Cardiac fibroblast (primary cell): ENCODE data around the gene GOLGA5.

Experiments
- DNase-seq, 2 donors: peaks; one replicate each; pipeline versions ENCODE4 v3.0.0 to v3.0.0-alpha.2; 2010; ENCODE audit warnings: low read depth in 2 of 2
- H3K4me3 ChIP-seq, 2 donors: replicated peaks in 1 of 2; 1 replicate in 1 of 2; 2 replicates in 1 of 2; pipeline ENCODE4 v1.5.1; 2011; ENCODE audit warnings: low read depth in 2 of 2, low read length in 2 of 2, mild to moderate bottlenecking in 2 of 2, moderate library complexity in 1 of 2
- CTCF ChIP-seq: IDR thresholded peaks from one replicate; pipeline ENCODE4 v1.5.1; 2011; ENCODE audit warnings: low read depth, mild to moderate bottlenecking, low read length, inconsistent platforms

Gene GOLGA5

GRCh38 chr14:92783813-92784431 is 10.2 kb upstream of the GOLGA5 start:
- peak; percentile 80 to 83 for DNase-seq
- no peak overlapping the region for H3K4me3 ChIP-seq
- peak; percentile 44 for TF ChIP-seq CTCF

GRCh38 chr14:92785667-92786426 is 8.3 kb upstream of the GOLGA5 start:
- peak; percentile 89 to 93 for DNase-seq
- TF ChIP-seq CTCF = no peak
- H3K4me3 ChIP-seq = peak overlapping the region in 1 of 2 donors; percentile 0

- no peak for DNase-seq
- H3K4me3 ChIP-seq = no peak overlapping the region
- no peak for TF ChIP-seq CTCF
Measured at GRCh38 chr14:92786427-92786756, 7.7 kb upstream of the GOLGA5 start.

GRCh38 chr14:92787554-92787953 is 6.6 kb upstream of the GOLGA5 start:
- TF ChIP-seq CTCF = no peak

GRCh38 chr14:92789457-92790089 is 4.5 kb upstream of the GOLGA5 start:
- H3K4me3 ChIP-seq = no peak overlapping the region
- TF ChIP-seq CTCF = no peak
- DNase-seq = peak in 1 of 2 donors; percentile 23

More at GRCh38 chr14:92787554-92787953, 6.6 kb upstream of the GOLGA5 start:
- DNase-seq = no peak
- H3K4me3 ChIP-seq = no peak overlapping the region

- no peak overlapping the region for H3K4me3 ChIP-seq
- no peak for TF ChIP-seq CTCF
- peak; percentile 28 to 32 for DNase-seq
Measured at GRCh38 chr14:92792885-92793284, 1.2 kb upstream of the GOLGA5 start.
